Fibroblast of lung (primary cell): ENCODE data around the gene HTR7. TPM values are rescaled to one million over a fixed set of nuclear protein-coding genes. Genes with fewer than 3 reads are reported as not detected.

Source experiments
- DNase-seq, 2 donors: peaks; one replicate each; pipeline versions ENCODE4 v3.0.0 to v3.0.0-alpha.2; 2010; ENCODE audit warnings: low read depth in 2 of 2
- H2AFZ ChIP-seq: 2 replicates; pipeline ENCODE4 v1.5.1; 2012; ENCODE audit warnings: low read length, control low read depth, inconsistent platforms
- H3K27ac ChIP-seq: 2 replicates; pipeline ENCODE4 v1.5.1; 2011; ENCODE audit warnings: low read length, control low read depth; ENCODE audit not compliant: insufficient read depth
- H3K27me3 ChIP-seq: 2 replicates; pipeline ENCODE4 v1.5.1; 2011; ENCODE audit warnings: mild to moderate bottlenecking, low read length; ENCODE audit not compliant: control insufficient read depth, insufficient read depth
- H3K36me3 ChIP-seq: 2 replicates; pipeline ENCODE4 v1.5.1; 2011; ENCODE audit warnings: low read length; ENCODE audit not compliant: control insufficient read depth, insufficient read depth
- H3K4me1 ChIP-seq: 2 replicates; pipeline ENCODE4 v1.5.1; 2011; ENCODE audit warnings: low read length; ENCODE audit not compliant: control insufficient read depth, insufficient read depth; ENCODE audit errors: extremely low read depth
- H3K4me2 ChIP-seq: 2 replicates; pipeline ENCODE4 v1.5.1; 2011; ENCODE audit warnings: low read length, control low read depth; ENCODE audit not compliant: insufficient read depth; ENCODE audit errors: extremely low read depth
- H3K4me3 ChIP-seq, 4 experiments: fragments of 200-600 bp in 1 of 4; sonication (generic) in 1 of 4; replicated peaks in 1 of 4; 2 replicates each; pipeline ENCODE4 v1.5.1; 2011 to 2016; ENCODE audit warnings: low read length in 4 of 4, low read depth in 3 of 4, mild to moderate bottlenecking in 3 of 4, control low read depth in 2 of 4, inconsistent platforms in 1 of 4, mixed read lengths in 1 of 4; ENCODE audit not compliant: insufficient read depth in 1 of 4; ENCODE audit errors: control extremely low read depth in 1 of 4
- H3K79me2 ChIP-seq: 2 replicates; pipeline ENCODE4 v1.5.1; 2012; ENCODE audit warnings: mild to moderate bottlenecking, low read length, inconsistent platforms; ENCODE audit not compliant: control insufficient read depth, insufficient read depth
- H3K9ac ChIP-seq: 2 replicates; pipeline ENCODE4 v1.5.1; 2011; ENCODE audit warnings: mild to moderate bottlenecking, low read length, control low read depth; ENCODE audit not compliant: insufficient read depth
- H3K9me3 ChIP-seq: 2 replicates; pipeline ENCODE4 v1.5.1; 2012; ENCODE audit warnings: low read depth, low read length; ENCODE audit not compliant: control insufficient read depth, insufficient read depth
- H4K20me1 ChIP-seq: 2 replicates; pipeline ENCODE4 v1.5.1; 2011; ENCODE audit warnings: low read length; ENCODE audit not compliant: control insufficient read depth, insufficient read depth; ENCODE audit errors: extremely low read depth
- CTCF ChIP-seq, 2 donors: IDR thresholded peaks in 1 of 2; conservative IDR thresholded peaks in 1 of 2; 1 replicate in 1 of 2; 2 replicates in 1 of 2; pipeline ENCODE4 v1.5.1; 2011 to 2012; ENCODE audit warnings: low read length in 2 of 2, control low read depth in 1 of 2, inconsistent platforms in 1 of 2, low read depth in 1 of 2, mild to moderate bottlenecking in 1 of 2
- EZH2 ChIP-seq: IDR thresholded peaks from 2 replicates; pipeline ENCODE4 v1.5.1; 2012; ENCODE audit warnings: low read length, control low read depth, mild to moderate bottlenecking; ENCODE audit errors: missing control alignments
- polyA plus RNA-seq, 2 donors: library from polyadenylated mRNA; depleted of rRNA in 1 of 2; stranded (reverse) in 1 of 2; unstranded in 1 of 2; fragments of >200 nt; gene quantifications; 2 replicates each; pipeline ENCODE4 v1.2.1, GENCODE V29; 2011 to 2012; ENCODE audit warnings: missing spikeins in 1 of 2
- total RNA-seq: library from RNA; depleted of rRNA; stranded (reverse); fragments of >200 nt; gene quantifications from 2 replicates; pipeline ENCODE4 v1.2.1, GENCODE V29; 2014

Gene HTR7
- total and polyA plus RNA-seq, 2 donors (not counting 1 experiment from before 2014, with no cell fraction given): 0.83 to 1.3 TPM

- Histone ChIP-seq H3K4me2 (no peak overlapping the region), H3K36me3 (no peaks in the 10 kb centered on the region), H4K20me1 (no peaks in the 10 kb centered on the region), H3K4me3 (no peak overlapping the region), H3K27me3 (no peaks in the 10 kb centered on the region), H3K27ac (no peak overlapping the region), H2AFZ (no peak overlapping the region), H3K79me2 (no peaks in the 10 kb centered on the region), H3K9ac (no peak overlapping the region), H3K9me3 (no peaks in the 10 kb centered on the region), H3K4me1 (no peaks in the 10 kb centered on the region)
- DNase-seq: no peak
- TF ChIP-seq CTCF (conservative IDR thresholded peaks at IDR 0.05 in 1 of 2, IDR thresholded peaks at IDR 0.05 in 1 of 2; ENCODE audit: low read depth in 1 of 2, low read length in 2 of 2): no peak
- TF ChIP-seq EZH2: no peak
Measured at GRCh38 chr10:90798482-90798881, 59.4 kb downstream of the HTR7 start.

- Histone ChIP-seq H2AFZ (no peak overlapping the region), H3K4me3 (no peak overlapping the region), H3K9ac (no peak overlapping the region), H3K4me2 (no peak overlapping the region), H3K27me3 (no peaks in the 10 kb centered on the region), H4K20me1 (no peaks in the 10 kb centered on the region), H3K9me3 (no peaks in the 10 kb centered on the region), H3K79me2 (no peaks in the 10 kb centered on the region), H3K36me3 (no peaks in the 10 kb centered on the region), H3K4me1 (no peaks in the 10 kb centered on the region), H3K27ac (no peak overlapping the region)
- TF ChIP-seq CTCF (conservative IDR thresholded peaks at IDR 0.05 in 1 of 2, IDR thresholded peaks at IDR 0.05 in 1 of 2; ENCODE audit: low read depth in 1 of 2, low read length in 2 of 2): no peak
- TF ChIP-seq EZH2: no peak
- DNase-seq: no peak
Measured at GRCh38 chr10:90790422-90790821, 67.4 kb downstream of the HTR7 start.

DNA sequence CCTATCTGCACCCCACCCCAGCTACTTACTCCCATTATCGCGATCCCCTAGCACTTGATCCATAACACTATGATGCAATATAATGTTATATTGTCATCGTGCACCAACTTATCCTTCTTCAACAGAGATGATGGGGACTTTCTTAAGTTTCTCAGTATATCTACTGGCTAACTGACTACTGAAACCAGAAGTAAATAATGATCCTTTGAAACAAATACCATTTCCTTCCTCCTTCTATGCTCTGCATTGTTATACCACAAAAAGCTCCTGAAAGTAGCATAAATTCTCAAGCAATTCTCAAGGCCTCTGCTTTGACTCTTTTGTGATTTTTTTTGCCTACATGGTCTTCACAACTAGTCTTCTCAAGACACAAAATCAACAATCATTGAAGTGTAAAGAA is 68.9 kb downstream of the HTR7 start:
- Histone ChIP-seq H3K36me3 (no peaks in the 10 kb centered on the region), H3K4me1 (no peaks in the 10 kb centered on the region), H2AFZ (no peak overlapping the region), H3K4me2 (no peak overlapping the region), H3K4me3 (no peak overlapping the region), H3K27ac (no peak overlapping the region), H3K9ac (no peak overlapping the region), H3K27me3 (no peaks in the 10 kb centered on the region), H3K79me2 (no peaks in the 10 kb centered on the region), H4K20me1 (no peaks in the 10 kb centered on the region), H3K9me3 (no peaks in the 10 kb centered on the region)
- no peak for DNase-seq
- no peak for TF ChIP-seq CTCF (conservative IDR thresholded peaks at IDR 0.05 in 1 of 2, IDR thresholded peaks at IDR 0.05 in 1 of 2; ENCODE audit: low read depth in 1 of 2, low read length in 2 of 2)
- TF ChIP-seq EZH2: no peak
